Adrenal gland (tissue), 12 donors: ENCODE measurements around the gene AGAP1. TPM values are rescaled to one million over a fixed set of nuclear protein-coding genes. Genes with fewer than 3 reads are reported as not detected.
"Not testable (repeated sequence)": the region's sequence is repeated elsewhere in the genome, so short reads cannot be mapped to it uniquely, and the experiment has no call there.

Experiments
- DNase-seq, 7 donors: peaks; one replicate each; pipeline ENCODE4 v3.0.0-alpha.2; 2019 to 2020
- H3K27ac ChIP-seq, 5 donors: fragments of 200-600 bp; sonication (generic) in 4 of 5; 1 replicate in 3 of 5; 2 replicates in 2 of 5; pipeline versions ENCODE4 v1.5.1 to v1.8.0; 2016 to 2020; ENCODE audit warnings: mild to moderate bottlenecking in 1 of 5
- H3K27me3 ChIP-seq: fragments of 200-600 bp; 2 replicates; pipeline ENCODE4 v1.8.0; 2021
- H3K36me3 ChIP-seq, 2 donors: fragments of 200-600 bp; replicated peaks in 1 of 2; 1 replicate in 1 of 2; 2 replicates in 1 of 2; pipeline versions ENCODE4 v1.5.1 to v1.8.0; 2018 to 2022
- H3K4me1 ChIP-seq, 2 donors: fragments of 200-600 bp; replicated peaks in 1 of 2; 1 replicate in 1 of 2; 2 replicates in 1 of 2; pipeline versions ENCODE4 v1.5.1 to v1.8.0; 2018 to 2021
- H3K4me3 ChIP-seq, 4 donors: fragments of 200-600 bp; sonication (generic) in 3 of 4; one replicate each; pipeline ENCODE4 v1.5.1; 2016 to 2018
- H3K9me3 ChIP-seq, 3 donors: fragments of 200-600 bp; sonication (generic) in 1 of 3; replicated peaks in 1 of 3; 1 replicate in 2 of 3; 2 replicates in 1 of 3; pipeline versions ENCODE4 v1.5.1 to v1.8.0; 2016 to 2021
- POLR2A ChIP-seq, 2 donors: fragments of 450-650 bp; IDR thresholded peaks; one replicate each; pipeline ENCODE4 v1.6.1; 2017; ENCODE audit warnings: antibody characterized with exemption in 2 of 2, mild to moderate bottlenecking in 2 of 2, moderate library complexity in 1 of 2
- WGBS, 4 donors: extraction: QIAGEN DNeasy Blood & Tissue Kit in 2 of 4; methylation state at CpG; one replicate each; pipeline versions ENCODE4 v1.1.5 to v1.1.7; 2013 to 2017; 5-methylcytosine and 5-hydroxymethylcytosine counted together
- intact Hi-C, 2 donors: fragments of 100-400 bp; cut with DNase I; formaldehyde crosslinking; loops; one replicate each; pipeline versions ENCODE4 v1.14.1 to v1.15.0; 2022 to 2023
- polyA plus RNA-seq, 3 donors: library from polyadenylated mRNA; stranded (reverse); fragments of 200-250 nt in 2 of 3; fragments of 350-450 nt in 1 of 3; fragmentation: Illumina TruSeq in 1 of 3; extraction: RNeasy Lipid Tissue Mini Kit (QIAGEN cat#74804) in 1 of 3; gene quantifications; one replicate each; pipeline ENCODE4 v1.2.3, GENCODE V29; 2013 to 2014
- total RNA-seq, 9 donors: library from RNA; depleted of rRNA in 4 of 9; stranded (reverse); fragments of >200 nt in 4 of 9; fragments of 120-200 nt in 1 of 9; fragmentation: NEBNext Ultra II Directional in 1 of 9; extraction: Animal tissue kit (Norgen Biotek cat#: 25700) in 1 of 9; gene quantifications; one replicate each; pipeline versions ENCODE4 v1.1.0 to v1.2.4, GENCODE V29; 2013 to 2023
- TF ChIP-seq, protein P1 (sequence below), 6 experiments: fragments of 450-650 bp in 4 of 6; fragments of 200-600 bp in 2 of 6; sonication (generic) in 1 of 6; IDR thresholded peaks; 1 replicate in 5 of 6; 2 replicates in 1 of 6; pipeline versions ENCODE4 v1.5.1 to v1.8.0; 2016 to 2021; ENCODE audit warnings: antibody characterized with exemption in 6 of 6, mild to moderate bottlenecking in 2 of 6, moderate library complexity in 1 of 6
- donor health status: healthy with polysubstance abuse.
- donor health status: Bipolar disorder and iron deficiency.
- donor health status: DM: yes; HTN: yes; CAD: no.
- donor health status: DM: no; HTN: no; CAD: no.
- donor health status: DM: no; HTN: no; CAD: no.
- donor health status: DM: yes; HTN: yes; CAD: no.

AGAP1 gene
- total and polyA plus RNA-seq, 12 donors, result 5.3 to 29.6 (median 17.7) TPM

DNA sequence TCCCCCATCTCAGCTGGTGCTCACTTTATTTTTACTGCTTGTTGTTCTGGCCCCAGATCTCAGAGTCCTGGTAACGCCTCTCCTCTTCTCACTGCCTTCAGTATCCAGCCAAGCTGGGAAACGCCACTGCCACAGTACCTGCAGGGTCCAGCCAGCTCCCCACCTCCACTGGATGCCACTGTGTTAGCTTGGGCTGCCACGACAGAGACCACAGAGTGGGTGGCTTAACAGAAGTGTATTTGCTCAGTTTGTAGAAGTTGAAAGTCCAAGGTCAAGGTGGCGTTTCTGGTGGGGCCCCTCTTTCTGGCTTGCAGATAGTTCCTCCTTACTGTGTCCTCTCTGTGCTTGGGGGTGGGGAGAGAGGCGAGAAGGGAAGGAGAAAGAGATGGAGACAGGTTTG, 107.1 kb downstream of the AGAP1 start:
- H3K9me3 ChIP-seq, result no peaks in the 10 kb centered on the region
- H3K36me3 ChIP-seq, result no peaks in the 10 kb centered on the region
- no peak overlapping the region for H3K4me3 ChIP-seq
- intact Hi-C loops, result loop anchor here in 1 of 2 donors (2.0 kb wide), 1 partner anchor 70 kb away; no protein-coding TSS in a partner anchor
- no peak overlapping the region for H3K27ac ChIP-seq
- whole genome bisulfite sequencing, 4 donors, result 83 to 94% (median 86%) methylated on average over 5 of the region's 5 CpGs
- no peak for TF ChIP-seq POLR2A (IDR thresholded peaks at IDR 0.05)
- TF ChIP-seq, protein P1, sequence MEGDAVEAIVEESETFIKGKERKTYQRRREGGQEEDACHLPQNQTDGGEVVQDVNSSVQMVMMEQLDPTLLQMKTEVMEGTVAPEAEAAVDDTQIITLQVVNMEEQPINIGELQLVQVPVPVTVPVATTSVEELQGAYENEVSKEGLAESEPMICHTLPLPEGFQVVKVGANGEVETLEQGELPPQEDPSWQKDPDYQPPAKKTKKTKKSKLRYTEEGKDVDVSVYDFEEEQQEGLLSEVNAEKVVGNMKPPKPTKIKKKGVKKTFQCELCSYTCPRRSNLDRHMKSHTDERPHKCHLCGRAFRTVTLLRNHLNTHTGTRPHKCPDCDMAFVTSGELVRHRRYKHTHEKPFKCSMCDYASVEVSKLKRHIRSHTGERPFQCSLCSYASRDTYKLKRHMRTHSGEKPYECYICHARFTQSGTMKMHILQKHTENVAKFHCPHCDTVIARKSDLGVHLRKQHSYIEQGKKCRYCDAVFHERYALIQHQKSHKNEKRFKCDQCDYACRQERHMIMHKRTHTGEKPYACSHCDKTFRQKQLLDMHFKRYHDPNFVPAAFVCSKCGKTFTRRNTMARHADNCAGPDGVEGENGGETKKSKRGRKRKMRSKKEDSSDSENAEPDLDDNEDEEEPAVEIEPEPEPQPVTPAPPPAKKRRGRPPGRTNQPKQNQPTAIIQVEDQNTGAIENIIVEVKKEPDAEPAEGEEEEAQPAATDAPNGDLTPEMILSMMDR (IDR thresholded peaks at IDR 0.05), result no peak
- DNase-seq, result no peak
- peaks cover 0 to 4% of the 10 kb centered on the region in 2 donors for H3K4me1 ChIP-seq
- H3K27me3 ChIP-seq, result no peaks in the 10 kb centered on the region

DNA sequence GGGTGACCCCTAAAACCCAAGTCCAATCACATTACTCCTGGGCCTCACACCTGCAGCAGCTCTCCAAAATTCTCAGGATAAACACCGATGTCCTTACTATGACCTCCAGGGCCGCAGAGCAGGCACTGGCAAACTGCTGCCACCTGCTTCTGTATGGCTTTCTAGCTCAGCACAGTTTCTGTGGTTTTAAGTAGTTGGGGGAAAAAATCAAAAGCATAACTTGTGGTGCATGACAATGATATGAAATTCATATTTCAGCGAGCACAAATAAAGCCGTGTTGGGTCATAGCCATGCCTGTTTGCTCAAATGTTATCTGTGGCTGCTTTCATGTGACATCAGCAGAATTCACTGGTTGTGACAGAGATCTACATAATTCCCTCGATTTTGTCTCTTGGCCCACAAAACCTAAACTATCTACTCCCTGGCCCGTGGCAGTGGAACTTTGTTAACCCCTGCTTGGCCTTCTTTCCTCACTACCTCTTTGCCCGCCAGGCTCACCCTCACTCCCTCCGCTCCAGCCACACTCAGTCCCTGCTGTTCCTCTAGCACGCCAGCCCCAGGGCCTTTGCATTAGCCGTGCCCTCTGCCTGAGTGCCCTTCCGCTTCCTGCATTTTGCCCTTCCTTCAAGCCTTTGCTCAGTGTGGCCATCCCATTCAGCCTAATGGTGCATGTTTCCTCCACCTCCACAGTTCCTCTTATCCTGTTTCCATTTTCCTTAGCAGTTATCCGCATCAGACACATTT, 108.3 kb downstream of the AGAP1 start:
- Histone ChIP-seq H3K36me3 (no peaks in the 10 kb centered on the region), H3K27me3 (no peaks in the 10 kb centered on the region), H3K9me3 (no peaks in the 10 kb centered on the region), H3K4me3 (no peak overlapping the region), H3K27ac (no peak overlapping the region), H3K4me1 (peaks cover 0 to 9% of the 10 kb centered on the region in 2 donors)
- 83 to 89% (median 88%) methylated on average over 12 of the region's 12 CpGs for WGBS, 4 donors
- DNase-seq, result no peak
- TF ChIP-seq, protein P1 (IDR thresholded peaks at IDR 0.05), result no peak
- no peak for TF ChIP-seq POLR2A (IDR thresholded peaks at IDR 0.05)
- intact Hi-C loops, result loop anchor here in 1 of 2 donors (2.0 kb wide), 1 partner anchor 69 kb away; no protein-coding TSS in a partner anchor

DNA sequence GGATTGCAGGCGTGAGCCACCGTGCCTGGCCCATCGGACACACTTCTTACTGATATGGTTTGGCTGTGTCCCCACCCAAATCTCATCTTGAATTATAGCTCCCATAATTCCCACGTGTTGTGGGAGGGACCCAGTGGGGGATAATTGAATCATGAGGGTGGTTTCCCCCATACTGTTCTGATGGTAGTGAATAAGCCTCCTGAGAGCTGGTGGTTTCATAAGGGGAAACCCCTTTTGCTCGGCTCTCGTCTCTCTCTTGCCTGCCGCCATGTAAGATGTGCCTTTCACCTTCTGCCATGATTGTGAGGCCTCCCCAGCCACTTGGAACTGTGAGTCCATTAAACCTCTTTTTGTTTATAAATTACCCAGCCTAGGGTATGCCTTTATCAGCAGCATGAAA, 109.1 kb downstream of the AGAP1 start:
- H3K27ac ChIP-seq, intact Hi-C loops, H3K4me1 ChIP-seq, DNase-seq, H3K36me3 ChIP-seq, H3K4me3 ChIP-seq, H3K27me3 ChIP-seq, H3K9me3 ChIP-seq: not testable (repeated sequence)
- WGBS, 4 donors, result 77 to 96% (median 89%) methylated on average over 6 to 7 of the region's 7 CpGs

DNA sequence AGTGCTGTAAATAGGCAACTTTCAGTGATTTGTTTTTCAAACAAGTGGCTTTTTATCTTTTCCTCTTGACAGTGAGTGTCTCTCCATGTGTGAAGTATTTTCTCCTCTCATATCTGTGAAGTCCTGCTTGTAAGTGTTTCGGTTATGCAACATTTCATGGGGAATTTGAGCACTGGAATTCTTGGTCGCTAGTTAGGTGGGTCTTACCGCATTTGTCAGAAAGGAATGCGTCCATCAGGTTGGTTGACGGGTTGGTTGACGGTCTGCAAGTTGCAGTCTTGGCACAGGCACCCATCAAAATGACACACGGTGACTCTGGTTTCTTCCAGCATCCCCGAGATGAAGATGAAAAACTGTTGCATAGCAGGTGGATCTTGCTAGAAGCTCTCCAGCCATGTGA, 109.8 kb downstream of the AGAP1 start:
- Histone ChIP-seq H3K4me1 (peaks cover 0 to 9% of the 10 kb centered on the region in 2 donors), H3K36me3 (no peaks in the 10 kb centered on the region), H3K27me3 (no peaks in the 10 kb centered on the region), H3K9me3 (no peaks in the 10 kb centered on the region), H3K4me3 (no peak overlapping the region), H3K27ac (no peak overlapping the region)
- WGBS, 4 donors, result 92 to 96% (median 92%) methylated on average over 8 of the region's 8 CpGs
- intact Hi-C loops, result no loop called here
- DNase-seq, result no peak
- no peak for TF ChIP-seq POLR2A (IDR thresholded peaks at IDR 0.05)
- TF ChIP-seq, protein P1 (IDR thresholded peaks at IDR 0.05), result no peak
